Activated naive CD4-positive, alpha-beta T cell treated with Interleukin-2 at 50 U/mL for 16 hours (primary cell): ENCODE measurements around the gene TMEM168.
"Not testable (repeated sequence)": the region's sequence is repeated elsewhere in the genome, so short reads cannot be mapped to it uniquely, and the experiment has no call there.

Experiments used
- DNase-seq: peaks from one replicate; pipeline ENCODE4 v3.0.0-alpha.2; 2020

Gene TMEM168

GRCh38 chr7:112789817-112790585 is at the start of gene TMEM168:
Gene TMEM168 (minus strand): TSS chr7:112790393. CDS start chr7:112784825, 5,568 bp downstream.
- peak; percentile 88 for DNase-seq

- not testable (repeated sequence) for DNase-seq
Measured at GRCh38 chr7:112835928-112836327, 45.7 kb upstream of the TMEM168 start.

- DNase-seq: no peak
Measured at GRCh38 chr7:112833082-112833481, 42.9 kb upstream of the TMEM168 start.

- DNase-seq: no peak
Measured at GRCh38 chr7:112830769-112831168, 40.6 kb upstream of the TMEM168 start.

- no peak for DNase-seq
Measured at GRCh38 chr7:112828696-112829095, 38.5 kb upstream of the TMEM168 start.

- no peak for DNase-seq
Measured at GRCh38 chr7:112821345-112821744, 31.2 kb upstream of the TMEM168 start.

- no peak for DNase-seq
Measured at GRCh38 chr7:112819536-112819935, 29.3 kb upstream of the TMEM168 start.

- no peak for DNase-seq
Measured at GRCh38 chr7:112806156-112806555, 16.0 kb upstream of the TMEM168 start.

- DNase-seq: no peak
Measured at GRCh38 chr7:112802406-112802805, 12.2 kb upstream of the TMEM168 start.

GRCh38 chr7:112800486-112800885 is 10.3 kb upstream of the TMEM168 start:
- DNase-seq: no peak

GRCh38 chr7:112799448-112800120 is 9.4 kb upstream of the TMEM168 start:
- DNase-seq: no peak

- no peak for DNase-seq
Measured at GRCh38 chr7:112798274-112799159, 8.3 kb upstream of the TMEM168 start.

- DNase-seq: not testable (repeated sequence)
Measured at GRCh38 chr7:112796552-112796951, 6.4 kb upstream of the TMEM168 start.

GRCh38 chr7:112792441-112792840 is 2.2 kb upstream of the TMEM168 start:
- no peak for DNase-seq

GRCh38 chr7:112791465-112792168 is 1.4 kb upstream of the TMEM168 start:
- no peak for DNase-seq

- no peak for DNase-seq
Measured at GRCh38 chr7:112790586-112791003, 402 bp upstream of the TMEM168 start.

GRCh38 chr7:112789453-112789816 is 758 bp downstream of the TMEM168 start:
- DNase-seq: no peak

- no peak for DNase-seq
Measured at GRCh38 chr7:112788778-112789343, 1.3 kb downstream of the TMEM168 start.

GRCh38 chr7:112784603-112785002 is 5.6 kb downstream of the TMEM168 start:
- DNase-seq: no peak

GRCh38 chr7:112782498-112782897 is 7.7 kb downstream of the TMEM168 start:
- DNase-seq: no peak

GRCh38 chr7:112781558-112781957 is 8.6 kb downstream of the TMEM168 start:
- no peak for DNase-seq

GRCh38 chr7:112781110-112781509 is 9.1 kb downstream of the TMEM168 start:
- no peak for DNase-seq
